ENCODE data around the gene LIMA1. TPM values are rescaled to one million over a fixed set of nuclear protein-coding genes. Genes with fewer than 3 reads are reported as not detected.
"Not testable (repeated sequence)": the region's sequence is repeated elsewhere in the genome, so short reads cannot be mapped to it uniquely, and the experiment has no call there.

The LIMA1 gene
- total RNA-seq, 1 experiment from 2014 or later: 53.2 TPM

DNA sequence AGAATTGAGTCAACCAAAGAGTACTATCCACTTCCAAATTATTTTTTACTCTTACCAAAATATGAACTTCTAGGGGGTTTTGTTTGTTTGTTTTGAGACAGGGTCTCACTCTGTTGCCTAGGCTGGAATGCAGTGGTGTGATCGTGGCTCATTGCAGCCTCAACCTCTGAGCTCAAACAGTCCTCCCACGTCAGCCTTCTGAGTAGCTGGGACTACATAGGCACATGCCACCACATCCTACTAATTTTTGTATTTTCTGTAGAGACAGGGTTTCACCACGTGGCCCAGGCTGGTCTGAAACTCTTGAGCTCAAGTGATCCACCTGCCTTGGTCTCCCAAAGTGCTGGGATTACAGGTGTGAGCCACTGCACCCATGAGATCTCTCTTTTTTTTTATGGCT lies 7.4 kb upstream of the LIMA1 start:
- not testable (repeated sequence) for DNase-seq (ENCODE audit: low read depth)

- DNase-seq (ENCODE audit: low read depth): no peak
Observed at GRCh38 chr12:50287271-50287670, 4.0 kb upstream of the LIMA1 start.

DNA sequence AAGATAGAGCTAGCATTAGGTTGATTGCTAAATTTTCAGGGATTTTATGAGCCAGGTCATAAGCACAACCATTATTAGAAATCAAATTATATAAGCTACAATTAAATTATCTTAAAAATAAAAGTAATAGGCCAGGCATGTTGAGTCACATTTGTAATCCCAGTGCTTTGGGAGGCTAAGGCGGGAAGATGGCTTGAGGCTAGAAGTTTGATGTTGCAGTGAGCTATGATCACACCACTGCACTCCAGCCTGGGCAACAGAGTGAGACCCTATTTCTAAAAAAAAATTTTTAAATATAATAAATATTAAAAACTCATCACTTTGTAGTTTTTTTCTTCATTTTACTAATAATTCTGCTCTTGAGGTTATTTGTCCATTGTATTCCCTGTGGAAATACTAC lies 1.9 kb upstream of the LIMA1 start:
- DNase-seq (ENCODE audit: low read depth): no peak

DNA sequence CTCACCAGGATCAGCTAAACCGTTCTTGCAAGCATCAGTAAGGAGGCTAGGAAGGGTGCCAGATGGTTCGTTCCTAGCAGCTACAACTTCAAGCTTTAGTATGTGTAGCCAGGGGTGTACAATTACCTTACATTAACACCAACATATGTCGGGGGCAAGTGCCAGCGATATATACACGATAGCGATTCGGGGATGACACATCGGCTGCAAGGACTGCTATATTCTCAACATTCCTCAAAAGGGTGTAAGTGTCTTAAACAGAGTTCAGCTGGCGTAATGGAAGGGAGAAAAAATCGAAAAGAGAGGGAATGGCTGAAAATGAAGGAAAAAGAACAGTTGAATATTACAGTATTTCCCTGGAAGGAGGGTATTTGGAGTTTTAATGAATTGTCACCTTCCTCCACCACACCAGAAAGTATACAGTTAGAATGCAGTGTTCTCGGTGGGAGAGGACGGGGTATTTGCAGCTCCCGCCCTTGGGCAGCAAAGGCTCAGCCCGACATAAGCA lies 545 bp downstream of the LIMA1 start:
- DNase-seq (ENCODE audit: low read depth): no peak

DNA sequence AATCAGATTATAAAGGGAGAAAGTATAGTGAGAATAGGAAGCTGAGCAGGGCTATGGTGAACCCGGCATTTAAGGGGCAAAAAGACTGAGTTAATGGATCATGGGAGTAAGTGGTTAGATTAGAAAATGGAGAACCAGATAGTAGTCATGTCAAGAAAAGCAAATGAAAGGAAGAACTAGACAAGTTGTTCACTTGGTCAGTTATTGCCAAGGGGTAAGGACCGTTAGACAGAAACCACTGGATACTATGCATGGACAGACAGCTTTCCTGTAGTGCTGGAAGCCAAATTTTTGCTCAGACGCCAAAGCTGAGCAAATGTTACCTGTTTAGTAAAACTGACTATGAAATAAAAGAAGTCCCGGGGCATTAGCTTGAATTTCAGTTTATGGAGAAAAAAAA lies 3.8 kb downstream of the LIMA1 start:
- no peak for DNase-seq (ENCODE audit: low read depth)

- no peak for DNase-seq (ENCODE audit: low read depth)
Observed at GRCh38 chr12:50276912-50277671, 6.2 kb downstream of the LIMA1 start.

DNA sequence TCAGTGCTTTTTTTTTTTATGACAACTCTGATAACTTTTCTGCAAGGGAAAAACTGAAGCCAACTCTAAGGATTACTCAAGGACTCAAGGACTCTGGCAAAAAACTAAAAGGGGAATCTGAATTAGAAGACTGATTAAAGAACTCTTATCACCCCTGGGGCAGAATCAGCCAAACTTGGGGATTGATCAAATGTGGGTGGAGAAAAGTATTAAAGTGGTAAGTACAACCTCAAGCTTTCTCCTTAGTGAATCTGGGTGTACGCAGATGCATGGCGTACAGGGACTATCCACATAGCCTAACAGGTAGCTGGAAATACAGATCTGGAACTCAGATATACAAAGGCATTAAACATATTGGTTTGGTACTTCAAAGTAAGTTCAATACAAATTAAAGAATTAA lies 7.3 kb downstream of the LIMA1 start:
- DNase-seq (ENCODE audit: low read depth): no peak

- no peak for DNase-seq (ENCODE audit: low read depth)
Observed at GRCh38 chr12:50275556-50275955, 7.8 kb downstream of the LIMA1 start.

DNA sequence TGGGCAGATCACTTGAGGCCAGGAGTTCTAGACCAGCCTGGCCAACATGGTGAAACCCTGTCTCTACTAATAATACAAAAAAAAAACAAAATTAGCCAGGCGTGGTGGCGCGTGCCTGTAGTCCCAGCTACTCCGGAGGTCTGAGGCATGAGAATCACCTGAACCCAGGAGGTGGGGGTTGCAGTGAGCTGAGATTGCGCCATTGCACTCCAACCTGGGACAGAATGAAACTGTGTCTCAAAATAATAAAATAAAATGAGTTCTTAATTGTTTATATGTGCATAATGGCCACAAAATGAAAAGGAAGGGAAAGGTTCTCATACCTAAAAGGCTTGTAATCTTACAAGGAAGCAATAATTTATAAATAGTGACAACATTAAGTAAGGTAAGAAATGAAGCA lies 8.2 kb downstream of the LIMA1 start:
- not testable (repeated sequence) for DNase-seq (ENCODE audit: low read depth)

- DNase-seq (ENCODE audit: low read depth): no peak
Observed at GRCh38 chr12:50271724-50272247, 11.5 kb downstream of the LIMA1 start.

- DNase-seq (ENCODE audit: low read depth): no peak
Observed at GRCh38 chr12:50268482-50268881, 14.8 kb downstream of the LIMA1 start.

DNA sequence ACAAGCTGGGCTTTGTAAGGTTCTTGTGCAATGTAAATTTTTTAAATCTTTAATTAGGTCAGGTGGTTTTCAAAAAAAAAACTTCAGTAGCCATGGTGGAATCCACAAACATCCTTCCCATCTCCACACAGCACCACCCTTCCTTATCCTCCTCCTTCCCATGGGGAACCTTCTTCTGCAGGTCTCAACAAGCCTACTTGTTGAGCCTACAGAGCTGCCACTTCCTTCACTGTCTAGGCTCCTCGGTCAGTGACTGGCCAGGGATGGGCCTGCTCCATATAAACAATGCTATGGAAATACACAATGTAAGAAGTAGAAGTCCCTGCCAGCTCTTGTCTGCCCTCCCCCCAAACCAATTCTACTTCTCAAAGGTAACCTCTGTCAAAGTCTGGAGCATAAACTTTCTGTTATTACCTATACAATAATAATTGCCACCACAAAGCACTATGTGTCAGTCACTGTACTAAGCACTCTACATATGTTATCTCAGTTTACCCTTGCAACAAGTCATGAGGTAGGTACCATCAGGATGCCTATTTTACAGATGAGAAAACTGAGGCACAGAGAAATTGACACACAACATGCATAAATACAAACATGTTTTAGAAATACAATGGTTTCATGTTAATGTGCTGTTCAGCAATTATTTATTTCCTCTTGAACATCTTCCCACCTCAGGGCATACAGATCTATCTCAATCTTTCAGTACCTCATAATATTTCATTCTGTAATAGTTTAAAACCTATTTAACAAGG lies 17.4 kb downstream of the LIMA1 start:
- no peak for DNase-seq (ENCODE audit: low read depth)

DNA sequence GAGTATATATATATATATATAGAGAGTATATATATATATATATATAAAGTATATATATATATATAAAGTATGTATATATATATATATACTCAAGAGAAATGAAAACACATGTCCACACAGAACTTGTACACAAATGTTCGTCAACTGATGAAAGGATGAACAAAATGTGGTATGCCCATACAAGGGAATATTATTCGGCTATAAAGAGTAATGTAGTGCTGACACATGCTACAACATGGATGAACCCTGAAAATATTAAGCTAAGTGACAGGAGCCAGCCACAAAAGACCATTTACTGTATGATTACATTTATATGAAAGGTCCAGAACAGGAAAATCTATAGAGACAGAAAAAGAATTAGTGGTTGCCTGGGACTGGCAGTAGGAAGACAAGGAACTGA lies 19.5 kb downstream of the LIMA1 start:
- no peak for DNase-seq (ENCODE audit: low read depth)

- peak; percentile 59 for DNase-seq (ENCODE audit: low read depth)
Observed at GRCh38 chr12:50261654-50262053, 21.7 kb downstream of the LIMA1 start.

GRCh38 chr12:50258167-50258551 lies 25.2 kb downstream of the LIMA1 start:
- no peak for DNase-seq (ENCODE audit: low read depth)

DNA sequence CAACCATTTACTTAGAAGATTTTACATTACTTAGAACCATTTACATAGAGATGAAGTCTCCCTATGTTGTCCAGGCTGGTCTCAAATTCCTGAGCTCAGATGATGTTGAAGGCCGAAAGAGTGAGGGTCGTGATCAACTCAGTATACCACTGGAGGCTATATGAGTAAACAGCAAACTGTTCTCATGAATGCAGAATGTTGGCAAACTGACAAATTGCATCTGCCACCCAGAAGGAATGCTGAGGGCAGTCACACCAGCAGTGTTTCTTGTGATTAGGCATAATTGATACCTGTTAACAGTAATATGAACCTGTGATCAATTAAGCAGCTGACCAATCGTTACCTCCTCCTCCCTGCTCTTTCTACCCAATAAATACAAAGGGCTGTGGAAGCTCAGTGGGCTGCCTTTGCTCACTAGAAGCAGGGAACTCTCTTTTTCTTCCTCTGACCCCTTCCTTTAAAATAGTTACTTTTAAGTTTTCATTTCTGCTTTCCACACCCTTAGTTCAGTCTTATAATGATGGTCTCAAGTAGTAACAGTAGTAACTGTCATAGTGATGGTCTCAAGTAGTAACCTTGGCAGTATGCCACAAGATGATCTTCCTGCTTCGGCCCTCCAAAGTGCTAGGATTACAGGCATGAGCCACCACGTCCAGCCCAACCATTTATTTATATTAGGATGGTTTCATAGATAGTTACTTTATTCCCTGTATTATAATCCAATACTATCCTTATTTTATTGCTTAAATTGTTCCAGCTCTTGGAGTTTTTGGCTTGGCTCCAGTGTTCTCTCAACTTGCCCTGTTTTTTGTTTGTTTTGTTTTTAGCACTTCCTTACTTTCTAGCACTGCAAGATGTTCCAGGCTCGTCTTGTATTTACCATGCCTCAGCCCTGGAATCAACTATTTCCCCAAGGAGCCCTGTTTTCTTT lies 25.8 kb downstream of the LIMA1 start:
- DNase-seq (ENCODE audit: low read depth): peak; percentile 48

DNA sequence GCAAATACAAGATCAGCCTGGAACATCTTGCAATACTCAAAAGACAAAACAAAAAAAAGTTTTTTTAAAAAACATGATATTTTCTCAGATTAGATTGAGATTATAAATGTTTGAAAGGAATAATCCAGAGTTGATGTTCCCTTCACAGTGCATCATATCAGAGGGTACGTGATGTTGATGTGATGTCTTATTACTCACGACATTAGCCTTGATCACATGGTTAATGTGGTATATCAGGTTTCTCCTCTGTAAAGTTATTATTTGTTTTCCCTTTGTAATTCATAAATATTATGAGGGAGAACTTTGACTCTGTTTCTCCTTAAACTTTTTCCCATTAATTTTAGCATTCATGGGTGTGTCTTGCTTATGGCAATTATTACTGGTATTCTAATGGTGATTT lies 26.6 kb downstream of the LIMA1 start:
- DNase-seq (ENCODE audit: low read depth): no peak

DNA sequence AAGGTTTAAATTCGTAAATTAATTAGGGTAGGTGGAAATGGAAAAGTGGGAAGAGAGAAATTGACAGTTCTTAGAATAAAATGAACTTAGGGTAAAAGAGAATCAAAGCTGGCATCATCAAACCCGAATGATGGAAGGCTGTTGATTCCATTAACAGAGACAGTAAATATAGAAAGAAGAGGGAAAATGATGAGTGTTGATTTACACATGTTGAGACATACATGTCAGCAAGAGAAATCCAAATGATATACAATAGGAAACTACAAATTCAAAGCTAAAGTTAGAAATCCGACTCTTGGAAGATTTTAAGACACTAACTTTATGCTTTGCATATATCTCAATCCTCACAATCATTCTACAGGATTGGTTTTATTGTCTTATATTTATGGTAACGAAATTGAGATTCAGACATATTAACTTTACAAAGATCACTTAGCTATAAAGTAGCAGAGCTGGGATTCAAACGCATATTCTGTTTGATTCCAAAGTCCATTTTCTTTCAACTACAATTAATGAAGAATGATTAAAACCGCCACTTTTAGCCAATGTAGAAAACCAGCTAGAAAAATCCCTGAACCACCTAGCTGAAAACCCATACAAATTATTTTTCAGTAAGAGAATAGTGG lies 30.2 kb downstream of the LIMA1 start:
- no peak for DNase-seq (ENCODE audit: low read depth)

DNA sequence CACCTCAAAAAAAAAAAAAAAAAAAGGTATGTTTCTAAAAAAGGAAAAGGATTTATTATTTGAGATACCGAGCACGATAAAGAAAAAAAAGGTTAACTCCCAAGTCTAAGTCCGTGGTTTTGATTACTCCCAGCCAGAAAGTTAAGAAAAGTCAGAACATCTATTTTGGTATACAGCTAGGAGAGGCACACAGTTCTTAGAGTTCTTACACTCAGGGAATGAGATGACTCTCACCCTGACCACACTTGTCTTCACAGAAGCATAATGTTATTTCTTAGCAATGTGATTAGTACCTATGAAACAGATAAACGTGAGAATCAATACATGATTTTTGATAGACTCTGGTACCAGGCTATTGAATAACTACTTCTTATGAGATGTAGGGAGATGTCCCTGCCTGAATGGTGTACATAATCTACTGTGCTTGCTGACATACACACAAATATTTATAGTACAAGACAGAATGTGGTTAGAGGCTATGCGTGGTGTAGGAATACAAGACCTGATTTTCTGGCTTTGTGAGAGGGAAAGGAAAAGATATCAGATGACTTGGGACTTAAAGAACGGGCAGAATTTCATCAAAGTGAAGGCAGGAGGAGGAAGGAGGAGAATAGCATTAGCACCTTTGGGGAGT lies 31.6 kb downstream of the LIMA1 start:
- DNase-seq (ENCODE audit: low read depth): no peak

DNA sequence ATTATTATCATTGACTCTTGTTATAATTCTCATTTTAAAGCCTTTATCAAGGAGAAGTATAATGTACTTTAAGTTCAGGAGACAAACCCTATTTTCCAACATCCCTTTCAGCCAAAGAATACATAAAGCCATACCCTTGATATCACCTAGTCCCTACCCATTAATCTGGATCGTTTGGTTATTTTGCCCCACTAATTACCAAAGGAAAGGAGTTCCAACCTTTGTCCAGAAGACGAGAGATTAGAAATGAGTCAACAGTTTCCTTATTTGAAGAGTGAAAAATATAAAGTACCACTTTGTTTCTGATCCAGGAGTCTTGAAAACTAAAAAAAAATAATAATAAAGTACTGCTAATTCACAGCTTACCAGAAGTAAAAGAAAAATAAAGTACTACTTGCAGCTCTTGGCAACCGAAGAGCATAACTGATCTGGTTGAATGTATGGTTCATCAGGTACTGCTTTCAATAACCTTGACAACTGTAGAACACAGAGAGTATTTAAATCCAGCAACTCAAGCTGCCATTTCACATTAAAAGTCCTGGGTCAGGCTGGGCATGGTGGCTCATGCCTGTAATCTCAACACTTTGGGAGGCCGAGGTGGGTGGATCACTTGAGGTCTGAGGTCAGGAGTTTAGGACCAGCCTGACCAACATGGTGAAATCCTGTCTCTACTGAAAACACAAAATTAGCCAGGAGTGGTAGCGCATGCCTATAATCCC lies 33.7 kb downstream of the LIMA1 start:
- no peak for DNase-seq (ENCODE audit: low read depth)

Data from HT1080 (cell line).